22Rv1 (cell line): Measurements from ENCODE around the gene GLCCI1.

ENCODE experiments used
- H3K27ac ChIP-seq: fragments of 450-650 bp; 2 replicates; pipeline ENCODE4 v1.5.1; 2017
- CTCF ChIP-seq: fragments of 450-650 bp; IDR thresholded peaks from 2 replicates; pipeline ENCODE4 v1.5.1; 2017; ENCODE audit warnings: mild to moderate bottlenecking
- ZFX ChIP-seq: fragments of 450-650 bp; IDR thresholded peaks from 2 replicates; pipeline ENCODE4 v1.6.1; 2017; ENCODE audit warnings: antibody characterized with exemption, borderline replicate concordance

The GLCCI1 gene

GRCh38 chr7:8111282-8111960, 142.8 kb downstream of the GLCCI1 start:
- TF ChIP-seq CTCF = no peak
- no peak overlapping the region for H3K27ac ChIP-seq

GRCh38 chr7:8112685-8113084, 144.1 kb downstream of the GLCCI1 start:
- TF ChIP-seq CTCF = no peak
- no peak for TF ChIP-seq ZFX
- H3K27ac ChIP-seq = no peak overlapping the region

- no peak overlapping the region for H3K27ac ChIP-seq
Observed at GRCh38 chr7:8113184-8113583, 144.6 kb downstream of the GLCCI1 start.

GRCh38 chr7:8114175-8114574, 145.6 kb downstream of the GLCCI1 start:
- TF ChIP-seq CTCF (no peak), ZFX (no peak)
- H3K27ac ChIP-seq = no peak overlapping the region

More at GRCh38 chr7:8113184-8113583, 144.6 kb downstream of the GLCCI1 start:
- TF ChIP-seq ZFX (no peak), CTCF (no peak)

GRCh38 chr7:8115547-8116402, 147.2 kb downstream of the GLCCI1 start:
- TF ChIP-seq CTCF = no peak
- no peak for TF ChIP-seq ZFX
- H3K27ac ChIP-seq = no peak overlapping the region

- H3K27ac ChIP-seq = no peak overlapping the region
- TF ChIP-seq CTCF (no peak), ZFX (no peak)
Observed at GRCh38 chr7:8117195-8117594, 148.6 kb downstream of the GLCCI1 start.

- TF ChIP-seq CTCF (no peak), ZFX (no peak)
- H3K27ac ChIP-seq = no peak overlapping the region
Observed at GRCh38 chr7:8119262-8119661, 150.7 kb downstream of the GLCCI1 start.
